Endometrial microvascular endothelial cells (primary cell): ENCODE results near the gene HLTF. TPM values are rescaled to one million over a fixed set of nuclear protein-coding genes. Genes with fewer than 3 reads are reported as not detected.

ENCODE experiments used
- in situ Hi-C: cut with HindIII; loops from 2 replicates; pipeline ENCODE4 v1.10.0; 2017; ENCODE audit warnings: low sequenced_read_pairs, low pct_unique_long_range_greater_than_20kb; ENCODE audit errors: inconsistent ontology term
- total RNA-seq: library from RNA; depleted of rRNA; stranded (reverse); fragments of >200 nt; gene quantifications from one replicate; pipeline ENCODE4 v1.2.3, GENCODE V29; 2015; ENCODE audit errors: inconsistent ontology term

Gene HLTF
- total RNA-seq, 1 donor from 2014 or later: 17.2 TPM

DNA sequence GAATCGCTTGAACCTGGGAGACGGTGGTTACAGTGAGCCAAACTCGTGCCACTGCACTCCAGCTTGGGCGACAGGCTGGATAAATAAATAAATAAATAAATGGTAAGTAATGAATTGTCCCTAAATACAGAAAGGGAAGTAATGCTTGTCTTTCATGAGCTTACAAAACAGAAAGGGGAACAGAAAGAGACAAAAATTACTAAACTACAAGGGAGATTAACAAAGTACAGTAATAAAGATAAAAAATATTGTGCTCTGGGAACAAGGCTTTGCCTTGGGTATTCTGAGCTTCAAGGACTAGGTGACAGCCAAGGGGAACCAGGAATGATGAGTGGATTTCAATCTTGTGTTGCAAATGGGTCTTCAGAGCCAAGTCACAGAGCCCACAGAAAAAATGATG, 9.2 kb upstream of the HLTF start:
- in situ Hi-C loops: no loop called here

DNA sequence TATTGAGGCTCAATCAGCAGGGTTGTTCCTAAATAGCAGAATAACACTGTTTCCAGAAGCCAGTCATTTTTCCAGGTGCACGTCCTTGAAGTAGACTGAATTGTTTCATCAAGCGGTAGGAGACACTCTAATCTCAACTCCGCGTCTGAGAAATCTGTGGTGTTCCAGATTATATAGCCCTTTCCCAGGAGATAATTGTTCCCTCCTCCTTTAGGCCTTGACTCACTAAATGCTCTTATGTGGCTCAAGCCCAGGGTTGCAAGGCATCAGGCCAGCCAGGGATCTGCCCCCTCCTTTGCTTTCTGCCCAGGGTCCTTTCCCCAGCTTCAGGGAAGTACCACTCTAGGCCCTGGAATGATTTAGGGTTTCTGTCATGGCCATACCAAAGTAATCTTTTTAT, 5.7 kb upstream of the HLTF start:
- in situ Hi-C loops: no loop called here

DNA sequence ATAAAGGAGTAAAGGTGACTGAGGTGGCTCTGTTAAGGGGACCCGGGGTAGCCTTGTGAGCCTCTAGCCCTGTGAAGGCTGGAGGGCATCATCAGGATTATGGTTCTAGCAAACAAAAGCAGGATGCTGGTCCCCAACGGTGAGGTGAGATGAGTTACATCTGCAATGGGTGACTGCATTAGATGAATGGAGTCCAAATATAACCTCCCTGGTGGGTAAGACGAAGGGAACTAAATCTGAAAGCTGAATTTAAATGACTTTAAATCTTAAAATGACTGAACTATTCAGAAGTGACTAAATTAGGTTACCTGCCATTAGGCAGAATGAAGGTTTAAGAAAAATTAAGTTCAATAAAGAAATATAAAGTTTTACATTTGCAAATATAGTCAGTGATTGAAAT, 4.6 kb upstream of the HLTF start:
- in situ Hi-C loops: no loop called here

DNA sequence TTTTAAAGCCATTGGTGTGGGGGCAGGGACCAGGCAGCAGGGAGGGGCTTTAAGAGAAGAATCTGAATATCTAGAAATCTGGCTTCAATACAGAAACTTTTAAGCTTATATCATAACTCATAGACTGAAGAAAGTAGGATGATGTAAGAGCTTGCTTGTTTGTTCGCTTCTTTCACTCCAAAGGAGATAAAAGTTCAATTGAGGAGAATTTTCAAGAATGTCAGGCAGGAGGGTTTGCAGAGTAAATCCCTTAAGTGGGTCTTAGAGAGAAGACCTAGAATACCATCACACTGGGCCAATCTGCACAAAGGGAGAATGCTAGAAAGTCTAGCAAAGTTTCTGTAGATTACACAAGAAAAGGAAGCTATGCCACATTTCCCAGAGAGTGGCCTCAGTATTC, 4.1 kb upstream of the HLTF start:
- in situ Hi-C loops: no loop called here

DNA sequence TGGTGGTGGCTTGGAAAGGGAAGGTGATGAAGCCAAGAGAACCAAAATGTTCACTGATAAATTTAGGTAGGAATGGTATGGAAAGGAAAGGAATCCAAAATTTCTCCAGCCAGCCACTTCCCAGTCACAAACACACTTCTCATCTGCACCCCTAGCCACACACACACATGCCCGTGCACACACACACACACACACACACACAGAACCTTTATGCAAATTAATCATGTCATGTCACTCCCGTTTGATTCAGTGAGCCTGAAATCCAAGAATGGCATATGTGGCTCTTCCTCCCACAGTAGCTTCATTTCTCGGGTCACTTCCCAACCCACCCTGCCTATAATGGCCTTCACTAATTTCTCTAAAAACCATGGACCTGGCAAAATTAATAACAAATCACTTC, 3.1 kb upstream of the HLTF start:
- in situ Hi-C loops: no loop called here

DNA sequence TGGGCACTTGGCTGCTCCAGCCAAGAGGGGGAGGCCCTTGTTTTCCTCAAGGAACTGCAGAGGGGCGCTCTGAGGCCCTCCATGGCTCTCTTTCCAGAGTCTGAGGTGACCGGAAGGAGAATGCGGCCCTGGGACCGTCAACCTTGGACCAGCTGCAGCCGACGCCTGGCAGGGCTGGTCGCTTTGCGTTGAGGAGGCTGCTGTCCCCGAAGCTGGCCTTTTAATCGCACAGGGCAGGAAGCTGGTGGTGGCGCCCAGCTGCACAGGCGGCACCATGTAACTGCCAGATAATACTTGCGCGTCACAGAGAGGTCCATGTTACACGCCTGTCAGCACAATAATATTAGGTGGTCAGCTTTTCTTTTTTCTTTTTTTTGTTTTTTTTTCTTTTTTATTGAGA, 875 bp upstream of the HLTF start:
- in situ Hi-C loops: no loop called here

DNA sequence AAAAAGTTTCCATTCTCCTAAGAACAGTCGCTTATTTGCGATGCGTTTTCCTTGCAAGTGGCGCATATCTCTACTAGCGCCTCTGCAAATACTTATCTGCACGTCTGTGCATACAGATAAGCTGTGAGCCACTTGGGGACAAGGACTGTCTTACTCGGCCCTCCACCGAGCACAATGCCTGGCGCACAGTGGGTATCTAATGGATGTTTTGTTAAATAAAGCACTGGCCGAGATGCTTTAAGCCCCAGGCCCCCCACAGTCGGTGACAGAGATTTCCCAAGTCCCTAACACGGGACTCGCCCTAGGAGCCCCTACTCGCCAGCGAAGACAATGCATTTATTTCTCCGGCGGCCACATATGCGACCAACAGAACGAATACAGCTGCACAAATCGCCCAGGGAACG, 503 bp downstream of the HLTF start:
- in situ Hi-C loops: no loop called here

DNA sequence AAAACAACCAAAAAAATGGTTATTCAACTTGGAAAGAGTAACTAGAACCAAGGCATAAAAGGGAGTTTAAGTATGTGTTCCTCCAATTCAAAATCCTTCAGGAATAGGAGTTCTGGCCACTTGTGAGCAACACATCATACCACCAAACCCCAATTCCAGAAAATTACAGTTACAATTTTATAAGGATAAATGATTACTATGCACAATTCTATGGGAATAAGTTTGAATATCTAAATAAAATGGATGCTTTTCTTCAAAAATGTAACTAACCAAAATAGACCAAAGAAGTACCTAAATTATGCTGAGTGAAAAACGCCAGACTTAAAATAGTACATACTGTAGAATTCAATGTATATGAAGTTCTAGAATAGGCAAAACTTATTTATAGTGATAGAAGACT, 4.6 kb downstream of the HLTF start:
- in situ Hi-C loops: no loop called here

DNA sequence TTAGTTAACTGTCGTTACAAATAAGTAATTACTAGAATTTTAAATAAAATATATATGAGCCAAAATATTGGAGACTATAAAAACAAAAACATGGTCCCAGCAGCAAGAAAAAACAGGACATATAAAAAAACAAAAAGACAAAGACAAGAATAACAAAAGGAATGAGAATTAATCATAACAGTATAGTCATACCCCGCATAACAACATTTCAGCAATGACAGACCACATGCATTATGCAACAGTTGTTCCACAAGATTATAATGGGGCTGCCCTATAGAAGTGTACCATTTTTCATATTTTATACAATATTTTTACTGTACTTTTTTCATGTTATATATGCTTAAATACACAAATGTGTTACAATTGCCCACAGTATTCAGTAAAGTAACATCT, 5.6 kb downstream of the HLTF start:
- in situ Hi-C loops: no loop called here

DNA sequence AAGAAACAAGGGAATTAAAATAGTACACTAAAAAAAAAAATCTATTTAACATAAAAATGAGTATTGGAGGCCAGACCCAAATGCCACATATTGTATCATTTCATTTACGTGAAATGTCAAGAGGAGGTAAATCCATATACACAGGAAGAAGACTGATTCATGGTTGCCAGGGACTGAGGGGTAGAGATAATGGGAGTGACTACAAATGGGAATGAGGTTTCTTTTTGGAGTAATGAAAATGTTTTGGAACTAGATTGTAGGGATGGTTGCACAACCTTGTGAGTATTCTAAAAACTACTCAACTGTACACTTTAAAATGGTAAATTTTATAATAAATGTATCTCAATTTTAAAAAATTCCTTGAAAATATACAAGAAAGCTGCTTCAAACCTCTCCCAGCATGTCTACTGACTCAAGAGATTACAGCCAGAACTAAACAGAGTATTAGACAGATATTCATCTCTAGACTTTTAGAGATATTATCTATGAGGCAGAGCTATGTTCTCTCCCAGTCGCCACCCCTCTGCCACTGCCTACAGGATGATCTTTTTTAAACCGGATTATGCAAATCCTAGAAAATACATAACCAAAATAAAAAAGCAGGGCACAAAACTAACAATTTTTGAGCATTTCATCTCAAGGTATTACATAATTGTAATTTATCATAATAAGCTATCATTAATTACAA, 6.2 kb downstream of the HLTF start:
- in situ Hi-C loops: no loop called here

DNA sequence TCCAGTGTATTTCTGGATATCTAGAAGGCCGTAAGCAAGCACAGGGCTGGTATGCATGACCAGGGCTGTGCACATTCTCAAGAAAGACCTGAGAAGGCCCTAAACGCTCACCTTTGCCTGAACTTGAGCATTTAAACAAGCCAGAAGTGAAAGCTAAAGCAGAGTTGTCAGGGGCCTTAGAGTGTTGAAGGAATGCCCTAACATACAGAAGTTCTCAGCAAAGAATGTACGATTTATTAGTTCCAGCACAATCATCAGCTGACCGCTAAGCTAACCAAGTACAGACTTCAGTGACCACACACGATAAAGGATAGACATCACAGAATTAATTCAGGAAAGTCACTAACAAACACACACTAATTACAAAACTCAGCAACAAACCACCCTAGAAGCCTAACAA, 8.7 kb downstream of the HLTF start:
- in situ Hi-C loops: no loop called here

DNA sequence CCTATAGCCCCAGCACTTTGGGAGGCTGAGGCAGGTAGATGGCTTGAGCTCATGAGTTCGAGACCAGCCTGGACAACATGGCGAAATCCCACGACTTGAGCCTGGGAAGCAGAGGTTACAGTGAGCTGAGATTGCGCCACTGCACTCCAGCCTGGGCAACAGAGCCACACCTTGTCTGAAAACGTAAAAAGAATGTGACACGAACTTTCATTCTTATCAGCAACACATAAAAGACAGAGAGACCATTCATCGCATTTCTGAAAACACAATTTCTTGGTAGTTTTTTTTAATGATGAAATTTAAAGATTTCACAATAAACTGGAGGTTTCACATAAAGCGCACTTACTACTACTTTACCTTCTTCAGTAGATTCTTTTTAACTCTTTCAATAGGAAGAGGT, 18.4 kb downstream of the HLTF start:
- in situ Hi-C loops: no loop called here

DNA sequence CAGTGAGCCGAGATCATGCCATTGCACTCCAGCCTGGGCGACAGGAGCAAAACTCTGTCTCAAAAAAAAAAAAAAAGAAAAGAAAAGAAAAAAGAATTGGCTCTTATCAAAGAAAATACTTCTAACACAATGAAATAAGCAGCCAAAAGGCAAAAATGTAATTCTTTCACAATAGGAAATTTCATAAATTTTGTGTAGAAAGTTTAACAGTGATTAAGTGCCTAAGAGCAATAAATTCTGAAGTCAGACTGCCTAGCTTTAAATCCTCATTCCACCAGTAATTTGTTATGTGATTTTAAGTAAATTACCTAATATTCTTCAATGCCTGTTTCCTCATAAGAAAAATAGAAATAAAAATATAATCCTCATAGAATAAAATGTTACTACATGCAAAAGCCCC, 24.6 kb downstream of the HLTF start:
- in situ Hi-C loops: no loop called here

DNA sequence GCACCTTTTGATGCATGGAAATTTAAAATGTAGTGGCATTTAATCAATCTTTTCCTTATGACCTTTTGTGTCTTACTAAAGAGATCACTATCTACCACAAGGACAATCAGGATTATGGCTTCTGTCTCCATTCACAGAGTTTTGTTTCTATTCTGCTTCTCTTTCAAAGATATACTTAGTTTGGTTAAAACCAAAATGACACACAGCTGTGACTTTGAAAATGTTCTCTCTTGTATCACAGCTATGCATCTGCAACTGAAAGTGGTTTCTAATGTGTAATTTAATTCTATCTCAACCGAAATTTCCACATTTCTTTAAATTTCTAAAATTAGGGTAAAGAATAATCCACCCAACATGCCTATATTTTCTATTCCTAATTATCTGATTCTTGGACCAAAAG, 27.7 kb downstream of the HLTF start:
- in situ Hi-C loops: no loop called here

DNA sequence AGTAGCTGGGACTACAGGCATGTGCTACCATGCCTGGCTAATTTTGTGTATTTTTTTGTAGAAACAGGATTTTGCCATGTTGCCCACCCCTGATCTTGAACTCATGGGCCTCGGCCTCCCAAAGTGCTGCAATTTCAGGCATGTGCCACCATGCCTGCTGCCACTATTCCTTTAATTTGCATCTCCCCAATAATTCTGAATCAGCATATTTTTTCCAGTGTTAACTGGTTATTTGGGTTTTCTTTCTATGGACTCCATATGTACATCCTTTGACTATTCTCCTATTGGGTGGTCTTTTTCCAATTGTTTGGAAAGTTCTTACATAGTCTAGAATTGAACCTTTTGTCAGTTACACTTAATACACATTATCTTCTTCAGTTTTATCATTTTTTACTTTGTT, 28.1 kb downstream of the HLTF start:
- in situ Hi-C loops: no loop called here

DNA sequence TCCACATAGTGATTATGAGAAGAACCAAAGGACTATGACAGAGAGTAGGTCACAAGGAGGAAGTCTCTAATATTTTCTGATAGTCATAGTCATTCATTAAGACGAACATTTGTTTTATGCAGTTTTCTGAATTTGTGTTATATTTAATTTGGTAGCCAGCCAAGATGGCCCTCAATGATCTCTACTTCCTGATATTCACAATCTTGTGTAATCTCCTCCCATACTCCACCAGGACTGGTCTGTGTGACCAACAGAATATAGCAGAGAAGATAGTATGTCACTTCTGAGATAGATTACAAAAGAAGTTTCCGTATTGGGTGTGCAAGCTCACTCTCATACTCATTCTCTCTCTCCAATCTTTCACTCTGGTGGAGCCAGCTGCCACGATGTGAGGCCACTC, 30.8 kb downstream of the HLTF start:
- in situ Hi-C loops: no loop called here

DNA sequence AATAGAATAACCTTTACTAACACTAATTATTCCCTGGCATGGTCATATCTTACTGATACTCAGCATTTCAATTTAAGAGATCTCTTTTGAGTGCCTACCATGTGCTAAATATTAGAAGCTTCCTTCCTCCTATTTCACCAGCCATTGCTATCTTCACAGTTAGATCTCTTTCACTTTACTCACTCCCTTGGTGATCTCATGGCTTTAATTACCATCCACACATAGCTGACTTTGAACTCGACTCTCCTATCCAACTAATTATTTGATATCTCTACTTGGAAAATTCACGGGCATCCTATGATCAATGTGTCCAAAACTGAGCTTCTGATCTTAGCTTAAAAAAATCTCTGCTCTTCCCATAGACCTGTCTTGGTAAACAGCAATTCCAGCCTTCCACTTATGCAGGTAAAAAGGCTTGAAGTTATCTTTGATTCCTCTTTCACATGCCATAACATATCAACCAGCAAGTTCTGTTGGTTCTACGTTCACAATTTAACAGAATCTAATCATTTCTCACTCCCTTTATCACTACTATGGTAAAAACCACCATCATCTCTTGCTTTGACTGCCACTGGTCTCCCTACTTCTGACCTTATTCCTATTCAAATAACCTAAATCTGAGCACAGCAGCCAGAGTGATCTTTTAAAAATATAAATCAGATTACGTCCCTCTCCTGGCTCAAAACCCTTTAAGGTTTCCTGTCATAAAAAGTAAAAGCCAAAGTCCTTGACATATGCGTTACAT, 41.8 kb downstream of the HLTF start:
- in situ Hi-C loops: no loop called here

DNA sequence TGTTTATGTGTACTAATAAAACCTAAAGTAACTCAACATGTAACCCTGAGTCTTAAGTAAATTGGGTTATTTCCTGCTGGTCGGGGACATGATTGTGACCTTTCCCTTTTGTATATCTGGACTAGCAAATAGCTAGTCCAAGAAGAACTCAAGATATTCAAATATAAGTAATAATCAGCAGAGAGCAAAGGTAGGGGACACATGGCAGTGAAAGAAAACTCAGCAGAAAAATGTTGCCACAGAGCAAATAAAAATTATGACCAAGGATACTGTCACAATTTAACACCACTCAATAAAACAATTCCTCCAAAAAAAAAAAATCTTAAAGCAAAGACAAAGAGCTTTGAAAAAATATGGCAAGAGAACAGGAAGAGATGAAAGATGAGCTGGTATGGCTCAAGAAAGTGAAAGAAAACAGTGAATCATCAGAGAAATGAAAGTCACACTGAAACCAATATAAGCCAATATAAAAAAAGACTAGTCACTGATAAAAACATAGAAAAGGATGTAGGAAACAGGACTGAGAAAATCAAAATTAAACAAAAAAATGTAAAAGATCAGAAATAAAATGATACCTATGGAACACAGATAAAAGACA, 43.4 kb downstream of the HLTF start:
- in situ Hi-C loops: no loop called here

DNA sequence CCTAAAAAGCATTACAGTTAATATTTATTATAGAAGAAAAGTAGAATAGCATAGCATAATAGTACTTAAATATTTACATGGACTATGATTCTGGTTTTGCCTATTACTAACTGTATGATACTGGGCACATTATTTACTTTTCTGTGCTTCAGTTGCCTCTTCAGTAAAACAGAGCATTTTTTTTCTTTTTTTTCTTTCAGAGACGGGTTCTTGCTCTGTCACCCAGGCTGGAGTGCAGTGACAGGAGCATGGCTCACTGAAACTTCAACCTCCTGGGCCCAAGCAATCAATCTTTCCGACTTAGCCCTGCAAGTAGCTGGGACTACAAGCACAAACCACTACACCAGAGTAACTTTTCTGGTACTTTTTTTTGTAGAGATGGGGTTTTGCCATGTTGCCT, 48.0 kb downstream of the HLTF start:
- in situ Hi-C loops: no loop called here

DNA sequence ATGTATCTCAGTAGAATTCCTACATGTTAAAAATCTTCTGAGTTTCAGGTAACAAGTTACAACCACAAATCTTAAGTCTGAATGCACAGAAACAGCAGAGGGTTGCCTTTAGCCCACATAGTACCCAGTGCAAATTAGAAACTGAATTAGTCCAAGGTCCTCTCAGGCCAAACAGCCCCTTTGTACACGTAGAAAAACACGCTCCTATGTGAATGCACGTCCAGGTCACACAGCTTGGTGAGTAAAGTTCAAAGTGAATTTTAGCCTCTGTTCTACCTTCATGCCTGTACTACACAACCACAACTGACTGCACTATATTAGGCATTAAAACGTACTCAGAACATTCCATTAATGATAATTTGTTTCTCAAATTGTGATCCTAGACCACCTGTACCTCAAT, 48.6 kb downstream of the HLTF start:
- in situ Hi-C loops: no loop called here
